Measurements from ENCODE around the gene ASB13. TPM values are rescaled to one million over a fixed set of nuclear protein-coding genes. Genes with fewer than 3 reads are reported as not detected.

ASB13 gene
- total and polyA plus RNA-seq, 2 of the 13 experiments (the other 11 are each of a cell fraction or from before 2014, with no cell fraction given), result 9.3 to 15.4 TPM

- TF ChIP-seq CTCF (CRISPR knock-in tag; IDR thresholded peaks at IDR 0.05), result peak; percentile 58
- no peak for TF ChIP-seq SCMH1 (CRISPR knock-in tag; IDR thresholded peaks at IDR 0.05; ENCODE audit: borderline replicate concordance)
- TF ChIP-seq PBX2 (CRISPR knock-in tag; IDR thresholded peaks at IDR 0.05), result no peak
- TF ChIP-seq GATA4 (IDR thresholded peaks at IDR 0.05; ENCODE audit: borderline replicate concordance, low read depth), result 0 out of 2 replicates have a peak, but pooled peaks have one; percentile 17
- peak; percentile 70; the same call in 1 of the 2 replicates for TF ChIP-seq ZNF414 (CRISPR knock-in tag; IDR thresholded peaks at IDR 0.05)
- 0 out of 2 replicates have a peak, but pooled peaks have one; percentile 51 for TF ChIP-seq GFI1 (CRISPR knock-in tag; IDR thresholded peaks at IDR 0.05; ENCODE audit: borderline replicate concordance)
- TF ChIP-seq ZNF691 (CRISPR knock-in tag; IDR thresholded peaks at IDR 0.05; ENCODE audit: borderline replicate concordance, low read depth), result no peak
- TF ChIP-seq ZNF850 (CRISPR knock-in tag; conservative IDR thresholded peaks at IDR 0.05), result no peak
- TF ChIP-seq ZNF138 (CRISPR knock-in tag; IDR thresholded peaks at IDR 0.05; ENCODE audit: low read depth), result peak; percentile 55; the same call in 1 of the 2 replicates
- TF ChIP-seq ZNF724P (CRISPR knock-in tag; IDR thresholded peaks at IDR 0.05; ENCODE audit: borderline replicate concordance), result no peak
- TF ChIP-seq HDAC2 (CRISPR knock-in tag; IDR thresholded peaks at IDR 0.05), result peak; percentile 61
- peak; percentile 66 for TF ChIP-seq ATF2 (CRISPR knock-in tag; IDR thresholded peaks at IDR 0.05)
- TF ChIP-seq HMG20B (CRISPR knock-in tag; conservative IDR thresholded peaks at IDR 0.05), result 0 out of 2 replicates have a peak, but pooled peaks have one; percentile 19
- peak; percentile 42 for TF ChIP-seq TEAD3 (CRISPR knock-in tag; optimal IDR thresholded peaks at IDR 0.05; ENCODE audit: borderline replicate concordance)
- TF ChIP-seq NCOA2 (CRISPR knock-in tag; IDR thresholded peaks at IDR 0.05), result peak; percentile 59
- TF ChIP-seq KLF13 (CRISPR knock-in tag; IDR thresholded peaks at IDR 0.05), result no peak
- no peak for TF ChIP-seq THYN1 (CRISPR knock-in tag; IDR thresholded peaks at IDR 0.05; ENCODE audit: borderline replicate concordance, low read depth)
- TF ChIP-seq THAP7 (CRISPR knock-in tag; IDR thresholded peaks at IDR 0.05), result no peak
- no peak for TF ChIP-seq ZNF33A (CRISPR knock-in tag; IDR thresholded peaks at IDR 0.05; ENCODE audit: borderline replicate concordance)
- no peak for TF ChIP-seq HBP1 (CRISPR knock-in tag; IDR thresholded peaks at IDR 0.05; ENCODE audit: low read depth)
Measured at GRCh38 chr10:5659702-5660528, 6.5 kb downstream of the ASB13 start (continued).
